Smooth muscle cell (in vitro differentiated cells): ENCODE results near the gene CREB3L2. TPM values are rescaled to one million over a fixed set of nuclear protein-coding genes. Genes with fewer than 3 reads are reported as not detected.
A peak's percentile ranks its signal among the peaks of the same experiment; 100 is the strongest.

Experiments
- DNase-seq: peaks from one replicate; lab custom pipeline; 2025; ENCODE audit not compliant: unreplicated experiment; lab: John Stamatoyannopoulos, UW
- H2AFZ ChIP-seq: fragments of 200-600 bp; sonication (generic); 2 replicates; pipeline ENCODE4 v1.6.0; 2016; ENCODE audit warnings: antibody characterized with exemption, low read depth, mild to moderate bottlenecking
- H3F3A ChIP-seq: fragments of 200-600 bp; sonication (generic); 2 replicates; pipeline ENCODE4 v1.6.0; 2017; ENCODE audit warnings: antibody characterized with exemption, low read depth
- H3K27ac ChIP-seq: fragments of 200-600 bp; sonication (generic); 2 replicates; pipeline ENCODE4 v1.5.1; 2016; ENCODE audit warnings: low read depth, mild to moderate bottlenecking
- H3K27me3 ChIP-seq: fragments of 200-600 bp; sonication (generic); 2 replicates; pipeline ENCODE4 v1.6.1; 2016; ENCODE audit warnings: low read depth, mild to moderate bottlenecking
- H3K36me3 ChIP-seq: fragments of 200-600 bp; sonication (generic); 2 replicates; pipeline ENCODE4 v1.5.1; 2016; ENCODE audit warnings: low read depth
- H3K4me1 ChIP-seq: fragments of 200-600 bp; sonication (generic); 2 replicates; pipeline ENCODE4 v1.5.1; 2016; ENCODE audit warnings: low read depth
- H3K4me2 ChIP-seq: fragments of 200-600 bp; sonication (generic); 2 replicates; pipeline ENCODE4 v1.6.0; 2016; ENCODE audit warnings: mild to moderate bottlenecking
- H3K4me3 ChIP-seq: fragments of 200-600 bp; sonication (generic); 2 replicates; pipeline ENCODE4 v1.5.1; 2016; ENCODE audit warnings: mild to moderate bottlenecking
- H3K79me2 ChIP-seq: fragments of 200-600 bp; sonication (generic); 2 replicates; pipeline ENCODE4 v1.6.0; 2016; ENCODE audit warnings: low read depth, mild to moderate bottlenecking
- H3K9ac ChIP-seq: fragments of 200-600 bp; sonication (generic); 2 replicates; pipeline ENCODE4 v1.6.0; 2016; ENCODE audit warnings: low read depth
- H3K9me3 ChIP-seq: fragments of 200-600 bp; sonication (generic); replicated peaks from 2 replicates; pipeline ENCODE4 v1.5.1; 2016; ENCODE audit warnings: low read depth
- H4K20me1 ChIP-seq: fragments of 200-600 bp; sonication (generic); 2 replicates; pipeline ENCODE4 v1.6.0; 2016; ENCODE audit warnings: low read depth
- WGBS: methylation state at CpG from one replicate; pipeline ENCODE4 v1.1.7; 2016; ENCODE audit warnings: low lambda C conversion rate; 5-methylcytosine and 5-hydroxymethylcytosine counted together
- polyA plus RNA-seq: library from polyadenylated mRNA; unstranded; fragments of >200 nt; fragmentation: Nextera tagmentation; extraction: Ambion mirVana; gene quantifications from 2 replicates; pipeline ENCODE4 v1.2.1, GENCODE V29; 2016
- total RNA-seq: library from RNA; depleted of rRNA; stranded (reverse); fragments of >200 nt; gene quantifications from 2 replicates; pipeline ENCODE4 v1.2.3, GENCODE V29; 2014
- TF ChIP-seq, protein P1 (sequence below): fragments of 200-600 bp; sonication (generic); IDR thresholded peaks from 2 replicates; pipeline ENCODE4 v1.5.1; 2017; ENCODE audit warnings: borderline replicate concordance, mild to moderate bottlenecking, antibody characterized with exemption; ENCODE audit not compliant: insufficient read depth, poor library complexity, severe bottlenecking

CREB3L2 gene
- total and polyA plus RNA-seq, 2 experiments from 2014 or later, result 27.4 to 69.1 TPM

DNA sequence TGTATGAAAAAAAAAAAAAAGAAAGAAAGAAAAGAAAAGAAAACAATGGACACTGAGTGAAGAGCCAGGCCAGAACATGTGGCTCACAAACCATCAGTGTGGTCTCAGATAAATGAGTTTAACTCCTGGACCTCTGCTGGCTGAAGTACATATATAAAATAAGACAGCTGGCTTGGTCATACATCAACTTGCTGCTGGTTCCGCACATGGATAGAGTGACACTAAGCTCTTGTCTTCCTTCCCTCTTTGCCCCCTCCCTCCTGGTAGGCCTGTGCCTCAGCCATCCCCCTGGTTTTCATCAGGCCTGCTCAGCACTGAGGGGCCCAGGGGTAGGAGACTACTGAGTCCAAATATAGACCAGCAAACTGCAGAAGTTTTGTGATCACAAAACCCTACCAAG is 97.1 kb downstream of the CREB3L2 start:
- no peak for DNase-seq
- WGBS, result 23% methylated on average over 1 of the region's 1 CpG
- Histone ChIP-seq H3K27me3 (no peaks in the 10 kb centered on the region), H3K36me3 (peaks cover 23% of the 10 kb centered on the region), H4K20me1 (no peaks in the 10 kb centered on the region), H3K79me2 (no peaks in the 10 kb centered on the region), H2AFZ (no peak overlapping the region), H3K27ac (no peak overlapping the region), H3K9ac (no peak overlapping the region), H3K9me3 (no peaks in the 10 kb centered on the region), H3K4me3 (no peak overlapping the region), H3K4me1 (no peaks in the 10 kb centered on the region), H3K4me2 (no peak overlapping the region), H3F3A (peaks cover 12% of the 10 kb centered on the region)
- TF ChIP-seq, protein P1, sequence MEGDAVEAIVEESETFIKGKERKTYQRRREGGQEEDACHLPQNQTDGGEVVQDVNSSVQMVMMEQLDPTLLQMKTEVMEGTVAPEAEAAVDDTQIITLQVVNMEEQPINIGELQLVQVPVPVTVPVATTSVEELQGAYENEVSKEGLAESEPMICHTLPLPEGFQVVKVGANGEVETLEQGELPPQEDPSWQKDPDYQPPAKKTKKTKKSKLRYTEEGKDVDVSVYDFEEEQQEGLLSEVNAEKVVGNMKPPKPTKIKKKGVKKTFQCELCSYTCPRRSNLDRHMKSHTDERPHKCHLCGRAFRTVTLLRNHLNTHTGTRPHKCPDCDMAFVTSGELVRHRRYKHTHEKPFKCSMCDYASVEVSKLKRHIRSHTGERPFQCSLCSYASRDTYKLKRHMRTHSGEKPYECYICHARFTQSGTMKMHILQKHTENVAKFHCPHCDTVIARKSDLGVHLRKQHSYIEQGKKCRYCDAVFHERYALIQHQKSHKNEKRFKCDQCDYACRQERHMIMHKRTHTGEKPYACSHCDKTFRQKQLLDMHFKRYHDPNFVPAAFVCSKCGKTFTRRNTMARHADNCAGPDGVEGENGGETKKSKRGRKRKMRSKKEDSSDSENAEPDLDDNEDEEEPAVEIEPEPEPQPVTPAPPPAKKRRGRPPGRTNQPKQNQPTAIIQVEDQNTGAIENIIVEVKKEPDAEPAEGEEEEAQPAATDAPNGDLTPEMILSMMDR, result no peak

- Histone ChIP-seq H3K4me1 (no peaks in the 10 kb centered on the region), H3K27me3 (no peaks in the 10 kb centered on the region), H3K27ac (peak overlapping the region; percentile 13), H3K4me3 (no peak overlapping the region), H3K9me3 (no peaks in the 10 kb centered on the region), H3K79me2 (no peaks in the 10 kb centered on the region), H4K20me1 (peaks cover under 1% of the 10 kb centered on the region), H2AFZ (no peak overlapping the region), H3K4me2 (peak overlapping the region; percentile 6), H3F3A (peaks cover 12% of the 10 kb centered on the region), H3K36me3 (peaks cover 23% of the 10 kb centered on the region), H3K9ac (no peak overlapping the region)
- TF ChIP-seq, protein P1, result peak; percentile 84
- WGBS, result 54% methylated on average over 9 of the region's 9 CpGs
- DNase-seq, result no peak
Observed at GRCh38 chr7:137903382-137904169, 98.3 kb downstream of the CREB3L2 start.

- H3K9ac ChIP-seq, result no peak overlapping the region
- H3F3A ChIP-seq, result peaks cover 9% of the 10 kb centered on the region
- no peaks in the 10 kb centered on the region for H3K4me1 ChIP-seq
- TF ChIP-seq, protein P1, result no peak
- no peak overlapping the region for H2AFZ ChIP-seq
- 91% methylated on average over 4 of the region's 4 CpGs for WGBS
- no peak overlapping the region for H3K4me3 ChIP-seq
- H3K27me3 ChIP-seq, result no peaks in the 10 kb centered on the region
- H4K20me1 ChIP-seq, result peaks cover 11% of the 10 kb centered on the region
- H3K36me3 ChIP-seq, result peaks cover 7% of the 10 kb centered on the region
- no peak overlapping the region for H3K27ac ChIP-seq
- H3K4me2 ChIP-seq, result no peak overlapping the region
- DNase-seq, result no peak
- peaks cover 6% of the 10 kb centered on the region for H3K79me2 ChIP-seq
- no peaks in the 10 kb centered on the region for H3K9me3 ChIP-seq
Observed at GRCh38 chr7:137900137-137900536, 101.7 kb downstream of the CREB3L2 start.
